NCI-H2227 (cell line): ENCODE data around the gene RING1.

ENCODE experiments used
- DNase-seq: peaks from one replicate; lab custom pipeline; 2025; ENCODE audit not compliant: unreplicated experiment; lab: John Stamatoyannopoulos, UW

The RING1 gene

GRCh38 chr6:33192105-33192646 is 16.1 kb upstream of the RING1 start, which contains the start of gene COL11A2:
TSS of gene COL11A2 (minus strand) at chr6:33192467. CDS start at chr6:33192240, 227 bp downstream.
- peak; percentile 41 for DNase-seq

DNA sequence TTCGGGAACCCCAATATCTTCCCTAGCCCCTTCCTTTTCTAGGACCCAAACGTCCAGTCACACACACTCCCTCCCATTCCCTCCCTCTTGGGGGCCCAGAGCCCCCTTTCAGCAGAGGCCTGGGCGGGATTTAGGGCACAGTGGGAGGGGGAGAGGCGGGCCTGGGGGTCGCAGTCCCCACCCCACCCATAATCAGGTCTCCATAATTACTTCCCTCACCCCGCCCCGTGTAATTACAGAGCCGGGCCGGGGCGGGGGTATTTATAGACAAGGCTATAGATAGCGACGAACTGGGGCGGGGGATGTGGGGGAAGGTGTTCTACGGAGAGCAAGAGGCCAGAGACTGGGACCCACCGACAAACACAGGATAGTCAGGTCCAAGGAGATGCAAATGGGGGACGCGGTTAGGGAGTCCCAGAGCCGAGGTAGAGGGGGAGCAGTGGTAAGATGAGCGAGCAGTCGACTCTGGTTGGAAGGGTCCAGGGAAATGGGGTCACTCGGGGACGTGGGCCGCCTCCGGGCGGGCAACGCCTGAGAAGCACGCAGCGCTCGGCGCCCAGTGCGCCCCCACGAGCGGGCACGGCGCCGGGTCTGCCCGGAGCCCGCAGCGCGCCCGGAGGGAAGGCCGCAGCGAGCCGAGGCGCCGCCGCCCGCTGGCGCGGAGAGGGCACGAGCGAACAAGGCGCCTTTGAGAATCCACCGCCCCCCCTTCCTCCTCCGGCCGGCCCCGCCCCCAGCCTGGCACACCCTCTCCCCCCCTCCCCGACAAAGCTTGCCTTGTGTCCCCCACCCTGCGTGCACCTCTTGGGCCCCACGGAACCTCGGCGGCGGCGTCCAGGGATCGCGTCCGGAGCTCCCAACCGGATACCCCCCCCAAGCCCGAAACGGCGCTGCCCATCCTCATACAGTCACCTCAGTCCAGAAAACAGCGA is 15.4 kb upstream of the RING1 start:
- DNase-seq: peak; percentile 61

DNA sequence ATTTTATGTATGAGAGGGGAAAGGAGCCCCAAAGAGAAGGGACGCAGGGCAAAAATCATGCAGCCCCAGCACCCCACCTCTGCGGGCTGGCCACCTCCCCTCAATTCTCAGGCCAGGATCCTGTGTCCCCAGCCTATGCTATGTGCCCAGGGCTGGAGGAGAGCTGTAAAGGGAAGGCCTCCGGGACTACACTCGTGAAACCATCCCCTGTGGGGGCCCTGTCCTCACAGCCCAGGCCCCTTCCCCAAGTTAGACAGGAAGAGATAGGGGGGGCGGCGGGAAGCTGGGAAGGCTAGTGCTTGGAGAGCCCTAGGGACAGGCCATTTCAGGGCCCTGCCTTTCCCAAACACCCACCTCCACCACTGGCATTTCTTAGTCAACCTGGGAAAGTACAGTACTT is 14.7 kb upstream of the RING1 start:
- no peak for DNase-seq

GRCh38 chr6:33194431-33194979 is 13.8 kb upstream of the RING1 start:
- no peak for DNase-seq

DNA sequence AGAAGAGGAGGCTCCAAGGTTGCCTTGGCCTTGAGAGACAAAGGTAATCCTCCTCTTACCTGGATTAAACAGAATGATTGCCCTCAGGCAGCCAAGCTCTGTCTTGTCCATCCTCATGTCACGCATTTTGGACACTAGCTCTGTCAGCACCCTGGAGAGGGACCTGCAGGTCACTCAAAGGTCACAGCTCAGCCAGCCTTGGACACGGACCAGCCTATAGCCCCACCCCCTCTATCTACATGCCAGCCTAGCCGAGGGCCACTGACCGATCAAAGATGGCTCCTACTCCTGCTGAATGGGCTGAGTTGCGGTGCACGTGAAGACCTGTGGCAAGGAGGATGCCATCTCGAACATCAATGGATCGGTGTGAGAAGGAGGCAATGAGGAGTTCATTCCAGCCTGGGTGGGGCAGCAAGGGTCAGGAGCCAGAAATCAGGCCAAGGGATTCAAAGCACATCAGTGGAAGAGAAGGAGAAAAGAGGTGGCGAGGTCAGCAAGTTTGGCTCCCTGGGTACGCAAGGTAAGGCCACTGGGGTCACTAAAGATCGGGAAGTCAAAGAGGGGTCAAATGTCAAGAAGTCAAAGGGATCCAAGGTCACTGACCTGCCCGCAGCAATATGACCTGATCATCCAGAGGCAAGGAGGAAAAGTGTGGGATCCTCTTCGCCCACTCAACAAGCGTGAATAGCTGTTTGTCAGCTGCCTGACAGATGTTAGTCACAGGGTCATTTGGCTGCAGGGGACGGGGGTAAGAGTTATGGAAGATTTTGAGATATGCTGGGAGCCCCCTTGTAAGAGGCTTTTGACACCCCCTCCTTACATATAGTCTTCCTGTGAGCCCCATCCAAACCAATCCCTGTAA is 12.8 kb upstream of the RING1 start:
- no peak for DNase-seq

DNA sequence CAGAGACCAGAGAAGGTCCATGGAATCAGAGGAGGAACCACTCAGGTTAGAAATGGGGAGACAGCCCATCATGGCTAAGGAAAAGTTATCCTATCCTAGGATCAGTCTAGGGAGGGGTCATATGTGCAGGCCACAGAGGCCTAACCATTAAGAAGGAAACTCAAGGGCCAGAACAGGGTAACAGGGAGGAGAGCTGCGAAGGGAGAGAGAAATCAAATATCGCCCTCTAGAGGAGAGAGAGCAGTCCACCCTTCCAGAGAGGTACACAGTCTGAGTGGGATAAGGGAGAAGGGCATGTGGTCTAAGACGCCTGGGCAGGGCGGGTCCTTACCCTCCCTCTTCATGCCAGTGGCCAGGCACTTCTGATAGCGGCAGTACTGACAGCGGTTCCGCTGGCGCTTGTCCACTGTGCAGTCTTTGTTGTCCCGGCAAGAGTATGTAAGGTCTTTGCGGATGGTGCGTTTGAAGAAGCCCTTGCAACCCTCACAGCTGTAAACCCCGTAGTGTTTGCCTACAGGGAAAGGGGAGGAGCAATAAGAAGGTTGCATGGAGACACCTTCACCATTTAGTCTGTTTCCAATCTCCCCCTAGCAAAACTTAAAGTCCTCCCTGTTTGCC is 10.8 kb upstream of the RING1 start:
- DNase-seq: peak; percentile 83

GRCh38 chr6:33198159-33198852 is 10.0 kb upstream of the RING1 start:
- DNase-seq: no peak

DNA sequence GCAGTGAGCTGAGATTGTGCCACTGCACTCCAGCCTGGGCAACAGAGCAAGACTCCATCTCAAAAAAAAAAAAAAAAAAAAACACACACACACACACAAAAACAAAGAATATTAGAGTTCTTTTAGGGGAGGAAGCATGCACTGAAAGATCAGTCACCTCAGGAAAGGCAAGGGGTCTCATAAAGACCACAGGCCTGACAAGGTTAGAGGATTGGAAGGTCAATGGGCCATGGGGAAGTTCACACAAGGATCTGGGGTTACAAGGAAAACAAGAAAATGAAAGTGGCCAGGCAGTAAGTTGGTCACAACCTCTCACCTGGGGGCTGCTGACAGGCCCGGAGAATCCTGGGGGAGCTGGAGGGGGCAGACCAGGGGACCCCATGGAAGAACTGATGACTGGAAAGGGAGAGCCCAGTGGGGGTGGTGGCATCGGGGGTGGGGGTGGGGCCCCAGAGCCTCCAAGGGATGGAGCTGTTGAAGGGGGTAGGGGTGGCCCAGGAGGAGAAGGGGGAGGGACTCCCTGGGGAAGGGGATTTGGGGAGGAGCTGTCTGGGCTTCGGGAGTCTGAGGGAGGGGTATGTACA is 9.4 kb upstream of the RING1 start:
- no peak for DNase-seq

DNA sequence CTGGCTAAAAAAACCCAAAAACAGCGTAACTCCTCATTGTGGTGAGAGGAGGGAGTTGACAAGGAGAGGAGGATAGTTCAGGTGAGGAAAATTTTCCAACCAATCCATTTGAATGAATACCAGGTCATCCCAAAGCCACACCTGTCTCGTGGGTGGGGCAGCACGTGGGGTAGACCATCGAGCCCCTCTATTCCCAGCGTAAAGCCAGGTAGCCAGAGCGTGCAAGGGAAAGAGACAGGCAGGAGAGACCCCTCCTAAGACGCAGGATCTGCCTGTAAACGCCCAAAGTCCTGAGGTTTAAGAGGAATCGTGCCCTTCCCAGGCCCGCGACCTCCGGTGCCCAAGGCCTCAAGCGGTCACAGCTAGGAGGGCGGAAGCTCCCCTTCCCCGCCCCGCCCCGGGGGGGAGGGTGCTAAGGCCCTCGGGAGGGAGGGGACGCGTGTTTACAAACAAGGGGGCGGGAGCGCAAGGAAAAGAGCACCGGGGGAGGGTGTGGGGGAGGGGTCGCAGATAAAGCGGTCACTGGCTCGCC is 8.5 kb upstream of the RING1 start:
- peak; percentile 86 for DNase-seq

DNA sequence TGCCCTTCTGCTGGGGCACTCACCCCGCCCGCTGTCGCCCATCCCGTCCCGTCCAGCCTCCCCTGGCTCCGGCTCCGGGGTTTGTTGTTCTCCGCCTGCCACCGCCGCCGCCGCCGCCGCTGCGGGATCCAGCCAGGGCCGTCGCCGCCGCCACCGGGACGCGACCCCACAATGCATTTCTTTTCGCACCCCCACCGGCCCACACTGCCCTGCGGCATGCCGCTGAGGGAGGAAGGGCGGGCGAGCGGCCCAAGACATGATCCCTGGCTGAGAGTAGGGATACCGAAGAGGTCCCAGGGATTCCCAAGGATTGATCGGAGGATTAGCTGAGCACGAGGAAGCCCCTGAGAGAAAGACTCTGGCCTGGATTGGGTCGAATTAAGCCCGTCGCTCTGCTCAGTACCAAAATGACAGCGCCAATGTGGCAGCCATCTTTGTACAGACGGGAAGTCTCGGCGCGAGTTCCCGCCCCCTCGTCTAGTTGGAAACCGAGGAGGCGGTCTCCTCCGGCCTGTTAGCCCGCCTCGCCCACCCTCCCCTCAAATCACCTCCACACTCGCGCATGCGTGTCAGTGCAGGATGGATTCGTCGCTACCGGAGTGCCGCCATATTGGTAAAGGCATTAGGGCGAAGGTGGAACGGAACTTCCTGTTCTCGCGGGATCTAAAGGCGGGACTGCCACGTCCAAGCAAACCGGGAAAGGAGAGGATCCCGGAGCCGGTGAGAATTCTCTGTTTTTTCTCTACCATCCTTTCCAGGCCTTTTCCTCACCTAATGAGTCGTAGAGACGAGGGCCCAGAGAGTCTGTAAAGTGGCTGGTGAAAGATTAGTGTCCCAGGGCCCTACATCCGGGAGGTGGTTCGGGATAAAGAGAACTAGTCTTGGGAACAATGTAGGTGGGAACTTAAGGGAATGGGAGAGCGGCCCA is 7.8 kb upstream of the RING1 start, which contains the start of the genes RXRB and SLC39A7:
Gene RXRB, minus strand, starts transcription at position 447 of the 928 bp plus-strand sequence. Its CDS starts 189 bp downstream, at position 258.
Gene SLC39A7, plus strand, starts transcription at position 649 of the 928 bp plus-strand sequence. CDS start 379 bp downstream, outside the sequence.
- DNase-seq: peak; percentile 100

DNA sequence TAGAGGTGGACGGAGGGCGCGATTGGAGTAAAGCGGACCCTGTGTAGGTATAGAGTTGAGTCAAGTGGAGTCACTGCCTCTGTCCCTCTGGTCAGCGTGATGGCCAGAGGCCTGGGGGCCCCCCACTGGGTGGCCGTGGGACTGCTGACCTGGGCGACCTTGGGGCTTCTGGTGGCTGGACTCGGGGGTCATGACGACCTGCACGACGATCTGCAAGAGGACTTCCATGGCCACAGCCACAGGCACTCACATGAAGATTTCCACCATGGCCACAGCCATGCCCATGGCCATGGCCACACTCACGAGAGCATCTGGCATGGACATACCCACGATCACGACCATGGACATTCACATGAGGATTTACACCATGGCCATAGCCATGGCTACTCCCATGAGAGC is 7.2 kb upstream of the RING1 start:
- no peak for DNase-seq

DNA sequence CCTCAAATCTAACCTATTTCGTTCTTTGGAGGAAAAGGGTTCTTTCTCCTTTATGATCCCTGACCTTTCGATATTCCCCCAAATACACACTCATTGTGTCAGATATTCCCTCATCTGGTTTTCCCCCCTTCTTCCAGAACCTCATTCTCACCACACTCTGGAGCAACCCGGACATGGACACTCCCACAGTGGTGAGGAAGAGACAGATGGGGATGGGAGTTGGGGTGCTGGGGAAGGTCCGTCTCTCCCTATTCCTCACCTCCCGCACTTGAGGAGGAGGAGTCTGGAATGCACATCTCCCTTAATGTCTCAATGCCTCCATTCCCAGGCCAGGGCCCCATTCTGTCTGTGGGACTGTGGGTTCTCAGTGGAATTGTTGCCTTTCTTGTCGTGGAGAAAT is 6.4 kb upstream of the RING1 start:
- no peak for DNase-seq

DNA sequence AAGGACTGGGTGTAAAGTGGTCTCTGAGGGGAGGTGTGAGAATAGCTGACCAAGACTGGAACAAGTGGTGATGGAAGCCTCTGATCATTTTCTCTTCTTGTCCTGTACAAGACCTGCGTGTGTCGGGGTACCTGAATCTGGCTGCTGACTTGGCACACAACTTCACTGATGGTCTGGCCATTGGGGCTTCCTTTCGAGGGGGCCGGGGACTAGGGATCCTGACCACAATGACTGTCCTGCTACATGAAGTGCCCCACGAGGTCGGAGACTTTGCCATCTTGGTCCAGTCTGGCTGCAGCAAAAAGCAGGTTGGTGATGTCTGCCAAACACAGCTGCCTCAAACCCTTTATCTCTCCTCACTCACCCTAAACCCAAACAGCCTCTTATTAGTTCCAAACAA is 5.5 kb upstream of the RING1 start:
- DNase-seq: no peak

DNA sequence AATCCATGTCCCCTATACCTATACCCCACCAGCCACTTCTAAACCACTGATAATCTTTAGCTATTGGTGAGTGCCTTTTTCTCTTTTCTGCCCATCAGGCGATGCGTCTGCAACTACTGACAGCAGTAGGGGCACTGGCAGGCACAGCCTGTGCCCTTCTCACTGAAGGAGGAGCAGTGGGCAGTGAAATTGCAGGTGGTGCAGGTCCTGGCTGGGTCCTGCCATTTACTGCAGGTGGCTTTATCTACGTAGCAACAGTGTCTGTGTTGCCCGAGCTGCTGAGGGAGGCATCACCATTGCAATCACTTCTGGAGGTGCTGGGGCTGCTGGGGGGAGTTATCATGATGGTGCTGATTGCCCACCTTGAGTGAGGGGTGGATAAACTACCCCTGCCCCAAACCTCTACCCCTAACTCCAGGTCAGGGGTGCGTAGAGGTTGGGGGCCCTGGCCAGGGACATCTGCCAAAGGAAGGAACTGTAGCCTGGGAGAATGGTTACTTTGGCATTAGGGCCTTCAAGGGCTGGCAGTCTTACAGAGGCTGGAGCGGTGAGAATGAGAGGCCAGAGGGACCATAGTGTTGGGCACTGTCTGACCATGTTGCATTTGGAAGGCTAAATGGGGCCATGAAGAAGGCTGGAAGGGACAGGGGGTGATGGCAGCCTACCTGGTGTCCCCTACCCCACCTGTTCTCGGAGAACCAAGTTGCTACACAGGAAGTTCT is 4.7 kb upstream of the RING1 start:
- no peak for DNase-seq

DNA sequence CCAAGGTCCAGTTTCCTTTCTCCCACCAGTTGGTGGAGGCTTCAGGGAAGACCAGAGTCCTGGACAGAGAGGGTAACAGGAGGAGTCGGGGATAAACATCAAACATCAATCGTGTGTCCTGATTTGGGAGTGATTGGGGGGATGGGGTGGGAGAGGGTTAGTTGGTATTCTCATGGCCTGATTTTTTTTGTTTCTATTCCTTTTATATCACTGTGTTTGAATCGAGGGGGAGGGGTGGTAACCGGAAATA is 4.2 kb upstream of the RING1 start:
- no peak for DNase-seq

DNA sequence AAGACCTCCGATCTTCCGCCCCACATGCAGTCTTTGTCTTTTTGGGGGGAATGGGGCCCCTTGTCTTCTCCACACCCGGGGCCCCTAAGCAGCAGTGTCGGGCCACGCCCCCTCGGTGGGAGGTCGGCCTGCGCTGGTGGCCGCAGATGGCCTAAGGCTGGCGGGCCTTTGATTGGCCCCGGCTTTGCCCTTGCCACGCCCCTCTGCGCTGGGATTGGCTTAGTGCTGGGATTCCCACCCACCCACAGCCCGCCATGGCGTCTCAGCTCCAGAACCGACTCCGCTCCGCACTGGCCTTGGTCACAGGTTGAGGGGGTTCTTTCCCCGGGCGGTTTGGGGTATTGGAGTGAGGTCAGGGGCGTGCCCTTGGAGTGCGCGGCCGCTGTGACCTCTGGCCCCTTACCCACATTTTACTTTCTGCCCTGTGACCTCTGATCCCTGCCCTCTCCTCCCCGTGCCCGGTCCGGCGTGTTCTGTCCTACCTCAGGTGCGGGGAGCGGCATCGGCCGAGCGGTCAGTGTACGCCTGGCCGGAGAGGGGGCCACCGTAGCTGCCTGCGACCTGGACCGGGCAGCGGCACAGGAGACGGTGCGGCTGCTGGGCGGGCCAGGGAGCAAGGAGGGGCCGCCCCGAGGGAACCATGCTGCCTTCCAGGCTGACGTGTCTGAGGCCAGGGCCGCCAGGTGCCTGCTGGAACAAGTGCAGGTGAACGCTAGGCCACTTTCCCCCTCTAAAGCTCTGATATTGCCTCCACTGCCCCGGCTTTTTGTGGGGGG is 3.7 kb upstream of the RING1 start, which contains the start of gene HSD17B8:
Gene HSD17B8, plus strand, starts transcription at position 241 of the 776 bp plus-strand sequence. Its CDS starts 14 bp downstream, at position 255.
- peak; percentile 96 for DNase-seq
